ENCODE data around the gene MSANTD4.
A peak's percentile ranks its signal among the peaks of the same experiment; 100 is the strongest.
"Not testable (repeated sequence)": the region's sequence is repeated elsewhere in the genome, so short reads cannot be mapped to it uniquely, and the experiment has no call there.

The MSANTD4 gene

GRCh38 chr11:106012744-106013143 is 9.3 kb downstream of the MSANTD4 start:
- DNase-seq = no peak

GRCh38 chr11:106011481-106011880 is 10.6 kb downstream of the MSANTD4 start:
- no peak for DNase-seq

GRCh38 chr11:106003094-106003493 is 18.9 kb downstream of the MSANTD4 start:
- DNase-seq = not testable (repeated sequence)

GRCh38 chr11:106001304-106002012 is 20.6 kb downstream of the MSANTD4 start:
- DNase-seq = no peak

- DNase-seq = no peak
Observed at GRCh38 chr11:105991888-105992287, 30.2 kb downstream of the MSANTD4 start.

- no peak for DNase-seq
Observed at GRCh38 chr11:105989124-105989523, 32.9 kb downstream of the MSANTD4 start.

GRCh38 chr11:105988197-105988596 is 33.8 kb downstream of the MSANTD4 start:
- no peak for DNase-seq

GRCh38 chr11:105986554-105986953 is 35.5 kb downstream of the MSANTD4 start:
- DNase-seq = no peak

- no peak for DNase-seq
Observed at GRCh38 chr11:105979997-105980703, 41.9 kb downstream of the MSANTD4 start.

- DNase-seq = no peak
Observed at GRCh38 chr11:105975128-105975527, 46.9 kb downstream of the MSANTD4 start.

GRCh38 chr11:105969756-105970155 is 52.3 kb downstream of the MSANTD4 start:
- no peak for DNase-seq

- no peak for DNase-seq
Observed at GRCh38 chr11:105968021-105968697, 53.9 kb downstream of the MSANTD4 start.

- peak; percentile 58 for DNase-seq
Observed at GRCh38 chr11:105960252-105961245, 61.5 kb downstream of the MSANTD4 start.
